ENCODE results near the gene GSTM1.
"Not testable (repeated sequence)": the region's sequence is repeated elsewhere in the genome, so short reads cannot be mapped to it uniquely, and the experiment has no call there.

GSTM1 gene

GRCh38 chr1:109677459-109677858, 10.2 kb upstream of the GSTM1 start:
- H3K4me1 ChIP-seq (ENCODE audit: control insufficient read depth, insufficient read depth, low read length, unreplicated experiment), result no peaks in the 10 kb centered on the region
- H2AFZ ChIP-seq (ENCODE audit: low read length, unreplicated experiment), result no peak overlapping the region
- no peak overlapping the region for H3K4me3 ChIP-seq (ENCODE audit: low read depth, low read length)
- no peaks in the 10 kb centered on the region for H3K27me3 ChIP-seq (ENCODE audit: insufficient read depth, low read length)
- H3K27ac ChIP-seq (ENCODE audit: low read depth, low read length), result no peak overlapping the region
- no peaks in the 10 kb centered on the region for H3K36me3 ChIP-seq (ENCODE audit: insufficient read depth, low read length)
- H3K79me2 ChIP-seq (ENCODE audit: control insufficient read depth, insufficient read depth, low read length, unreplicated experiment), result no peaks in the 10 kb centered on the region

GRCh38 chr1:109678637-109679036, 9.0 kb upstream of the GSTM1 start:
- not testable (repeated sequence) for H3K27ac ChIP-seq (ENCODE audit: low read depth, low read length); H3K27me3 ChIP-seq (ENCODE audit: insufficient read depth, low read length); H2AFZ ChIP-seq (ENCODE audit: low read length, unreplicated experiment); H3K4me3 ChIP-seq (ENCODE audit: low read depth, low read length); H3K4me1 ChIP-seq (ENCODE audit: control insufficient read depth, insufficient read depth, low read length, unreplicated experiment); H3K79me2 ChIP-seq (ENCODE audit: control insufficient read depth, insufficient read depth, low read length, unreplicated experiment); H3K36me3 ChIP-seq (ENCODE audit: insufficient read depth, low read length)

GRCh38 chr1:109684777-109685176, 2.8 kb upstream of the GSTM1 start:
- H3K36me3 ChIP-seq (ENCODE audit: insufficient read depth, low read length); H3K27ac ChIP-seq (ENCODE audit: low read depth, low read length); H3K79me2 ChIP-seq (ENCODE audit: control insufficient read depth, insufficient read depth, low read length, unreplicated experiment); H3K27me3 ChIP-seq (ENCODE audit: insufficient read depth, low read length); H3K4me3 ChIP-seq (ENCODE audit: low read depth, low read length); H3K4me1 ChIP-seq (ENCODE audit: control insufficient read depth, insufficient read depth, low read length, unreplicated experiment); H2AFZ ChIP-seq (ENCODE audit: low read length, unreplicated experiment): not testable (repeated sequence)

DNA sequence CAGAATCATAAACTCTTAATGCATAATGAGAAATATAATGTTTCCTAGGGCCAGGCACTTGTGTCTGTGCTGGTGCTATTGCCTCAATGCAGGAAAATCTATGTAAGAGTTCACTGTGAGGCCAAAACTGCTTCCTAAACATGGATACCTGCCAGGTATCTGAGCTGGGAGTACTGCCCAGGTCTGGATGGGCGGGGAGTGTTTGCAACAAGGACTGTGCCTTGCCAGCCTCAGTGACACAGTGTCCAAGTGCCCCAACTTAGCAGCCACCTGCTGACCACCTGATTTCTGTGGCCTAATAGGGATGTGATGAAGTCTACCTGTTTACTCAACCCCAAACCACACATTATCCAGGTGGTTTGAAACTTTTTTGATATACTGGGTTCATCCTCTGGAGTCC, 2.2 kb upstream of the GSTM1 start:
- not testable (repeated sequence) for H3K79me2 ChIP-seq (ENCODE audit: control insufficient read depth, insufficient read depth, low read length, unreplicated experiment); H3K4me1 ChIP-seq (ENCODE audit: control insufficient read depth, insufficient read depth, low read length, unreplicated experiment); H3K4me3 ChIP-seq (ENCODE audit: low read depth, low read length); H2AFZ ChIP-seq (ENCODE audit: low read length, unreplicated experiment); H3K27me3 ChIP-seq (ENCODE audit: insufficient read depth, low read length); H3K27ac ChIP-seq (ENCODE audit: low read depth, low read length); H3K36me3 ChIP-seq (ENCODE audit: insufficient read depth, low read length)

GRCh38 chr1:109685890-109686289, 1.7 kb upstream of the GSTM1 start:
- not testable (repeated sequence) for H3K36me3 ChIP-seq (ENCODE audit: insufficient read depth, low read length)

DNA sequence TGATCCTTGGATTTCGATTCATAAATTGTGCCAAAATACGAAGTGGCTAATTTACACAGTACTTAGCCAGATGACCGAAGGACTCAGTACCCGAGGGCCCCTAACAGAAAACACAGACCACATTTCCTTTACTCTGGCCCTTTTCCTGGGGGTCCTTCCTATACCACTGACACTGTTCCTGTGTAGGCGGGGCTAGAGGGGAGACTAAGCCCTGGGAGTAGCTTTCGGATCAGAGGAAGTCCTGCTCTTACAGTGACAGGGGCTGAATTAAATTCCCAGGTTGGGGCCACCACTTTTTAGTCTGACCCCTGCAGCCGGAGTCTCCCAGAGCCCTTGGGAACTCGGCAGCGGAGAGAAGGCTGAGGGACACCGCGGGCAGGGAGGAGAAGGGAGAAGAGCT, 508 bp upstream of the GSTM1 start:
- H3K36me3 ChIP-seq (ENCODE audit: insufficient read depth, low read length); H3K79me2 ChIP-seq (ENCODE audit: control insufficient read depth, insufficient read depth, low read length, unreplicated experiment); H3K4me3 ChIP-seq (ENCODE audit: low read depth, low read length); H3K27ac ChIP-seq (ENCODE audit: low read depth, low read length); H3K4me1 ChIP-seq (ENCODE audit: control insufficient read depth, insufficient read depth, low read length, unreplicated experiment); H3K27me3 ChIP-seq (ENCODE audit: insufficient read depth, low read length); H2AFZ ChIP-seq (ENCODE audit: low read length, unreplicated experiment): not testable (repeated sequence)

More at GRCh38 chr1:109685890-109686289, 1.7 kb upstream of the GSTM1 start:
- not testable (repeated sequence) for H3K79me2 ChIP-seq (ENCODE audit: control insufficient read depth, insufficient read depth, low read length, unreplicated experiment); H3K27ac ChIP-seq (ENCODE audit: low read depth, low read length); H3K4me1 ChIP-seq (ENCODE audit: control insufficient read depth, insufficient read depth, low read length, unreplicated experiment); H3K4me3 ChIP-seq (ENCODE audit: low read depth, low read length); H3K27me3 ChIP-seq (ENCODE audit: insufficient read depth, low read length); H2AFZ ChIP-seq (ENCODE audit: low read length, unreplicated experiment)

- Histone ChIP-seq H3K27ac (ENCODE audit: low read depth, low read length) (no peak overlapping the region), H3K79me2 (ENCODE audit: control insufficient read depth, insufficient read depth, low read length, unreplicated experiment) (no peaks in the 10 kb centered on the region), H3K36me3 (ENCODE audit: insufficient read depth, low read length) (no peaks in the 10 kb centered on the region), H3K4me3 (ENCODE audit: low read depth, low read length) (no peak overlapping the region), H2AFZ (ENCODE audit: low read length, unreplicated experiment) (no peak overlapping the region), H3K27me3 (ENCODE audit: insufficient read depth, low read length) (no peaks in the 10 kb centered on the region), H3K4me1 (ENCODE audit: control insufficient read depth, insufficient read depth, low read length, unreplicated experiment) (no peaks in the 10 kb centered on the region)
These were observed 2.3 kb downstream of the GSTM1 start for GRCh38 chr1:109689844-109690405.

DNA sequence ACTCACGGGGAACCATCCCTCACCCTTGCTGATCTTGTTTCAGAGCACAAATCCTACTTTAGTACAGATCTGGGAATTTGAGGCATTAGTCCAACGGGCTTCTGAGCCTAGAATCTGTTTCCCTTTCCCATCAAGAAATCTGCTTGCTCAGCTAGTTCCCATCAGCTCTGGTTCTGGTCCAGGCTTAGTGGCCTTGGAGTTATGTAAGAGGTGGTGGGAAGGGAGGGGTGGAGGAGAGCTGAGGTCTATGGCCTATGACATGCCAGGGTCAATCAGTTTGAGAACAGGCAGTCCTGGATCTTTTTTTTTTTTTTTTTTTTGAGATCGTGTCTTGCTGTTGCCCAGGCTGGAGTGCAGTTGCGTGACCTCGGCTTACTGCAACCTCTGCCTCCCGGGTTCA, 4.1 kb downstream of the GSTM1 start:
- no peaks in the 10 kb centered on the region for H3K27me3 ChIP-seq (ENCODE audit: insufficient read depth, low read length)
- H3K36me3 ChIP-seq (ENCODE audit: insufficient read depth, low read length), result no peaks in the 10 kb centered on the region
- H3K79me2 ChIP-seq (ENCODE audit: control insufficient read depth, insufficient read depth, low read length, unreplicated experiment), result no peaks in the 10 kb centered on the region
- no peak overlapping the region for H2AFZ ChIP-seq (ENCODE audit: low read length, unreplicated experiment)
- H3K27ac ChIP-seq (ENCODE audit: low read depth, low read length), result no peak overlapping the region
- H3K4me3 ChIP-seq (ENCODE audit: low read depth, low read length), result no peak overlapping the region
- no peaks in the 10 kb centered on the region for H3K4me1 ChIP-seq (ENCODE audit: control insufficient read depth, insufficient read depth, low read length, unreplicated experiment)

- H3K4me1 ChIP-seq (ENCODE audit: control insufficient read depth, insufficient read depth, low read length, unreplicated experiment); H3K27ac ChIP-seq (ENCODE audit: low read depth, low read length); H3K36me3 ChIP-seq (ENCODE audit: insufficient read depth, low read length); H3K4me3 ChIP-seq (ENCODE audit: low read depth, low read length); H3K79me2 ChIP-seq (ENCODE audit: control insufficient read depth, insufficient read depth, low read length, unreplicated experiment); H2AFZ ChIP-seq (ENCODE audit: low read length, unreplicated experiment); H3K27me3 ChIP-seq (ENCODE audit: insufficient read depth, low read length): not testable (repeated sequence)
These were observed 6.8 kb downstream of the GSTM1 start for GRCh38 chr1:109694400-109694799.

GRCh38 chr1:109695138-109695537, 7.5 kb downstream of the GSTM1 start:
- H3K4me1 ChIP-seq (ENCODE audit: control insufficient read depth, insufficient read depth, low read length, unreplicated experiment); H3K27ac ChIP-seq (ENCODE audit: low read depth, low read length); H3K4me3 ChIP-seq (ENCODE audit: low read depth, low read length); H3K27me3 ChIP-seq (ENCODE audit: insufficient read depth, low read length); H3K36me3 ChIP-seq (ENCODE audit: insufficient read depth, low read length); H3K79me2 ChIP-seq (ENCODE audit: control insufficient read depth, insufficient read depth, low read length, unreplicated experiment); H2AFZ ChIP-seq (ENCODE audit: low read length, unreplicated experiment): not testable (repeated sequence)

DNA sequence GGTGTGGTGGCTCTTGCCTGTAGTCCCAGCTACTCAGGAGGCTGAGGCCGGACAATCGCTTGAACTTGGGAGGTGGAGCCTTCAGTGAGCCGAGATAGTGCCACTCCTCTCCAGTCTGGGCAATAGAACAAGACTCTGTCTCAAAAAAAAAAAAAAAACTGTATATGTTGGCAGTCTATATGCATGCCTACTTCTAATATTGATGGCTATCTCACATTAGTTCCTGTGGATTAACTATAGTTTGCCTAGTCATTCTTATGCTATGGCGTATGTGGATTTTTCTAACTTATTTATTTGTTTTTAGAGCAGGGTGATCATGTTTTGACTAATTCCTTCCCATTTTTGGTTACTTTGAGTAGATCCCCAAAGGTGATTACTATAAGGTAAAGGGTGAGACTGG, 9.4 kb downstream of the GSTM1 start:
- Histone ChIP-seq H3K4me3 (ENCODE audit: low read depth, low read length) (no peak overlapping the region), H3K4me1 (ENCODE audit: control insufficient read depth, insufficient read depth, low read length, unreplicated experiment) (no peaks in the 10 kb centered on the region), H2AFZ (ENCODE audit: low read length, unreplicated experiment) (no peak overlapping the region), H3K36me3 (ENCODE audit: insufficient read depth, low read length) (no peaks in the 10 kb centered on the region), H3K79me2 (ENCODE audit: control insufficient read depth, insufficient read depth, low read length, unreplicated experiment) (no peaks in the 10 kb centered on the region), H3K27ac (ENCODE audit: low read depth, low read length) (no peak overlapping the region), H3K27me3 (ENCODE audit: insufficient read depth, low read length) (no peaks in the 10 kb centered on the region)

DNA sequence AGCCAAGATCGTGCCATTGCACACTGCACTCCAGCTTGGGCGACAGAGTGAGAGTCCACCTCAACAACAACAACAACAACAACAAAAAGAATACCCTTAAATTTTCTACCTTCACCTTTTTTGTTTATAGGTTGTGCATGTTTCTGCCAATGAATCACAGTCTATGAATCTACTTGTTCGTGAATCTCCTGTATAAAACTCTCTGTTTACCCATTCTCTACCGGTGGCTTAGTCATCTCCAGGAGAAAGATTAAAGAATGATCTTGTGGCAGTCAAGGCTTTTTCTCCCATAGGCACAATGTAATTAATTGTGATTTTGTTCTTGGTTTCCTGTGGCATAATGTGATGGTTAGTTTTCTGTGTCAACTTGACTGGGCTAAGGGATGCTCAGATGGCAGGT, 10.2 kb downstream of the GSTM1 start:
- H3K79me2 ChIP-seq (ENCODE audit: control insufficient read depth, insufficient read depth, low read length, unreplicated experiment); H3K4me1 ChIP-seq (ENCODE audit: control insufficient read depth, insufficient read depth, low read length, unreplicated experiment); H2AFZ ChIP-seq (ENCODE audit: low read length, unreplicated experiment); H3K27ac ChIP-seq (ENCODE audit: low read depth, low read length); H3K27me3 ChIP-seq (ENCODE audit: insufficient read depth, low read length); H3K36me3 ChIP-seq (ENCODE audit: insufficient read depth, low read length); H3K4me3 ChIP-seq (ENCODE audit: low read depth, low read length): not testable (repeated sequence)

Measured in ACC112 (cell line).